Pericardium fibroblast (primary cell): ENCODE results near the gene HAND1. TPM values are rescaled to one million over a fixed set of nuclear protein-coding genes. Genes with fewer than 3 reads are reported as not detected.

Experiments used
- total RNA-seq: library from RNA; depleted of rRNA; stranded (reverse); fragments of >200 nt; gene quantifications from 2 replicates; pipeline ENCODE4 v1.2.3, GENCODE V29; 2015

The HAND1 gene
- not detected in 2 replicates for total RNA-seq

DNA sequence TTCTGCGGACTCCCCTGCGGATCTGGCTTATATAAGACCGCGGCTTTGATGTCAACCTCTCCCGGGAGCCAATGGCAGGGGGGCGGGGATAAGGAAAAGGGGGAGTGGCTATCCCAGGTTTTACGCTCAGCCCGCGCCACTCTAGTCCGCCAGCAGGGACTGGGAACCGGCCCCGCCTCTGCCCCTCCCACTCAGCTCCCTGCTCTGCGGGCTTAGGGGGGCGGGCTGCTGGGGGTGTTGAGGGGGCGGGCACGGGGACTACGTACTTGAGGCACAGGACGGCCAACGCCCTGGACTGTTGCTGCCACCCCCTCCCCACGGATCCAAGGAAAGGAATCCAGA is at the start of gene HAND1:
TSS of gene HAND1 (minus strand) at position 4 of the 342 bp plus-strand sequence. CDS start 219 bp downstream, outside the sequence.

DNA sequence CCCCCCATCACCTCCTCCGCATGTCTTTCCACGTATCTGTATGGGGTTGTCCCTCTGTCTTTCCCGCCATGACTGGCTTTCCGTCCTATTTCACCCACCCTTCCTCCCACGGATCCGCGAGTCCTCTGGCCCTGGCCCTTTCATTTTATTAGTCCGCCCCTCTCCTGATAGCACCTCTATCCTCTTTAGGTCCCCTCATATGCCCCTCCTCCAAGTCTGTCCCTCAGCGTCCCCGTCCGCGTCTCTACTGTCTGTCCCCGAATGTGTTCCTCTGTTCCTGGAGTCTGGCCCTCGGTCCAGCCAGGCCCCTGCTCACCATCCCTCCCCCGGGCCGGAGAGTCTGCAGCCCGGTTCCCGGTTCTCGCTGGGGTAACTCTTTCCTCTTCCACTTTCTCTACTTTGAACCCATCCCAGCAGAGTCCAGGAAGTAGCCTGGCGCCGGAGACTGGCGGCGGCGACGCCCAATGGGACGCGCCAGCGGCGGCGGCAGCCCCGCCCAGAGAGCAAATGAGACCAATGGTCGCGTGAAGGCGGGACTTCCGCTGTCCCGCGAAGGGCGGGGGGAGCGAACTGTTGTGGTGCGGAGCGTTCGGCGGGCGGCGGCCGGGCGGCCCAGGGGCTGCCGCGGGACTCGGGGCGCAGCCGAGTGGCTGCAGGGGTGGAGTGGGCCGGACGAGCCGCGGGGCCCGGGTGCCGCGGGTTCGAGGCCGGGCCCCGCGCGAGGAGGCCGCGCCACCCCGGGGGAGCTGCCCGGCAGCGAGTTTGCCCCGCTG is 32.4 kb downstream of the HAND1 start, which contains the start of gene SAP30L:
TSS of gene SAP30L (plus strand) at position 576 of the 773 bp plus-strand sequence. CDS start 608 bp downstream, outside the sequence.

Other genes starting within 250 kb of the HAND1 start
- gene SAP30L, start 32.2 kb downstream of the HAND1 start, total RNA-seq: 13.0 and 21.2 TPM in 2 replicates